Thoracic aorta (tissue), 2 donors: ENCODE data around the gene BTG4. TPM values are rescaled to one million over a fixed set of nuclear protein-coding genes. Genes with fewer than 3 reads are reported as not detected.

Experiments used
- ATAC-seq: fragments of 150-250 bp; one replicate; pipeline ENCODE4 v1.8.0; 2017; ENCODE audit warnings: low read depth; ENCODE audit not compliant: insufficient number of reproducible peaks, low FRiP score
- DNase-seq: peaks from one replicate; pipeline ENCODE4 v3.0.0-alpha.2; 2020; ENCODE audit warnings: low spot score
- H3K27ac ChIP-seq, 2 donors: fragments of 200-600 bp; sonication (generic); 1 replicate in 1 of 2; 2 replicates in 1 of 2; pipeline ENCODE4 v1.5.1; 2016; ENCODE audit warnings: mild to moderate bottlenecking in 2 of 2, moderate library complexity in 2 of 2
- H3K27me3 ChIP-seq: fragments of 200-600 bp; sonication (generic); replicated peaks from 2 replicates; pipeline ENCODE4 v1.6.0; 2016; ENCODE audit warnings: mild to moderate bottlenecking; ENCODE audit not compliant: insufficient read depth
- H3K36me3 ChIP-seq: fragments of 200-600 bp; sonication (generic); one replicate; pipeline ENCODE4 v1.5.1; 2016
- H3K4me1 ChIP-seq, 2 donors: fragments of 200-600 bp; sonication (generic); 1 replicate in 1 of 2; 2 replicates in 1 of 2; pipeline versions ENCODE4 v1.5.1 to v1.6.0; 2016; ENCODE audit warnings: low read depth in 2 of 2, mild to moderate bottlenecking in 1 of 2; ENCODE audit not compliant: control insufficient read depth in 1 of 2
- H3K4me3 ChIP-seq: fragments of 200-600 bp; sonication (generic); 2 replicates; pipeline ENCODE4 v1.5.1; 2016; ENCODE audit warnings: mild to moderate bottlenecking
- H3K9me3 ChIP-seq: fragments of 200-600 bp; sonication (generic); 2 replicates; pipeline ENCODE4 v1.5.1; 2016
- total RNA-seq, 2 donors: library from RNA; depleted of rRNA; stranded (reverse); fragments of >200 nt; gene quantifications; one replicate each; pipeline versions ENCODE4 v1.1.0 to v1.2.3, GENCODE V29; 2016
- TF ChIP-seq, protein P1 (sequence below): fragments of 200-600 bp; sonication (generic); IDR thresholded peaks from one replicate; pipeline ENCODE4 v1.5.1; 2019; ENCODE audit warnings: antibody characterized with exemption

BTG4 gene
- total RNA-seq, 2 donors from 2014 or later = not detected

GRCh38 chr11:111457731-111458368 lies 54.3 kb downstream of the BTG4 start:
- H3K4me3 ChIP-seq = no peak overlapping the region
- H3K27me3 ChIP-seq = no peaks in the 10 kb centered on the region
- H3K4me1 ChIP-seq = no peaks in the 10 kb centered on the region
- TF ChIP-seq, protein P1, sequence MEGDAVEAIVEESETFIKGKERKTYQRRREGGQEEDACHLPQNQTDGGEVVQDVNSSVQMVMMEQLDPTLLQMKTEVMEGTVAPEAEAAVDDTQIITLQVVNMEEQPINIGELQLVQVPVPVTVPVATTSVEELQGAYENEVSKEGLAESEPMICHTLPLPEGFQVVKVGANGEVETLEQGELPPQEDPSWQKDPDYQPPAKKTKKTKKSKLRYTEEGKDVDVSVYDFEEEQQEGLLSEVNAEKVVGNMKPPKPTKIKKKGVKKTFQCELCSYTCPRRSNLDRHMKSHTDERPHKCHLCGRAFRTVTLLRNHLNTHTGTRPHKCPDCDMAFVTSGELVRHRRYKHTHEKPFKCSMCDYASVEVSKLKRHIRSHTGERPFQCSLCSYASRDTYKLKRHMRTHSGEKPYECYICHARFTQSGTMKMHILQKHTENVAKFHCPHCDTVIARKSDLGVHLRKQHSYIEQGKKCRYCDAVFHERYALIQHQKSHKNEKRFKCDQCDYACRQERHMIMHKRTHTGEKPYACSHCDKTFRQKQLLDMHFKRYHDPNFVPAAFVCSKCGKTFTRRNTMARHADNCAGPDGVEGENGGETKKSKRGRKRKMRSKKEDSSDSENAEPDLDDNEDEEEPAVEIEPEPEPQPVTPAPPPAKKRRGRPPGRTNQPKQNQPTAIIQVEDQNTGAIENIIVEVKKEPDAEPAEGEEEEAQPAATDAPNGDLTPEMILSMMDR = no peak
- H3K9me3 ChIP-seq = no peaks in the 10 kb centered on the region
- no peak overlapping the region for H3K27ac ChIP-seq
- no peak for ATAC-seq
- DNase-seq = no peak
- H3K36me3 ChIP-seq = no peaks in the 10 kb centered on the region

GRCh38 chr11:111456859-111457730 lies 55.1 kb downstream of the BTG4 start:
- TF ChIP-seq, protein P1 = no peak
- ATAC-seq = no peak

GRCh38 chr11:111456086-111456858 lies 55.9 kb downstream of the BTG4 start:
- Histone ChIP-seq H3K4me3 (no peak overlapping the region), H3K4me1 (no peaks in the 10 kb centered on the region), H3K27ac (no peak overlapping the region), H3K36me3 (no peaks in the 10 kb centered on the region), H3K27me3 (no peaks in the 10 kb centered on the region), H3K9me3 (no peaks in the 10 kb centered on the region)
- no peak for DNase-seq
- ATAC-seq = no peak
- TF ChIP-seq, protein P1 = no peak

More at GRCh38 chr11:111456859-111457730, 55.1 kb downstream of the BTG4 start:
- Histone ChIP-seq H3K9me3 (no peaks in the 10 kb centered on the region), H3K4me3 (no peak overlapping the region), H3K36me3 (no peaks in the 10 kb centered on the region), H3K27me3 (no peaks in the 10 kb centered on the region), H3K4me1 (no peaks in the 10 kb centered on the region), H3K27ac (no peak overlapping the region)
- no peak for DNase-seq

- no peaks in the 10 kb centered on the region for H3K9me3 ChIP-seq
- H3K36me3 ChIP-seq = no peaks in the 10 kb centered on the region
- ATAC-seq = no peak
- no peaks in the 10 kb centered on the region for H3K27me3 ChIP-seq
- no peaks in the 10 kb centered on the region for H3K4me1 ChIP-seq
- TF ChIP-seq, protein P1 = no peak
- no peak overlapping the region for H3K4me3 ChIP-seq
- H3K27ac ChIP-seq = no peak overlapping the region
- no peak for DNase-seq
These were observed 56.7 kb downstream of the BTG4 start for GRCh38 chr11:111455291-111456085.
